Body of pancreas (tissue), 4 donors: Measurements from ENCODE around the gene TPRA1. TPM values are rescaled to one million over a fixed set of nuclear protein-coding genes. Genes with fewer than 3 reads are reported as not detected.

Source experiments
- ATAC-seq: fragments of 150-250 bp; one replicate; pipeline ENCODE4 v1.9.1; 2016
- DNase-seq, 4 donors: peaks; one replicate each; pipeline ENCODE4 v3.0.0-alpha.2; 2019
- H3K27ac ChIP-seq, 4 donors: fragments of 200-600 bp; sonication (generic); 1 replicate in 3 of 4; 2 replicates in 1 of 4; pipeline versions ENCODE4 v1.5.1 to v1.6.1; 2016 to 2019; ENCODE audit warnings: mild to moderate bottlenecking in 1 of 4, mixed read lengths in 1 of 4, moderate library complexity in 1 of 4
- H3K27me3 ChIP-seq, 2 donors: fragments of 200-600 bp; sonication (generic); one replicate each; pipeline ENCODE4 v1.6.0; 2016; ENCODE audit warnings: mild to moderate bottlenecking in 1 of 2
- H3K36me3 ChIP-seq, 2 donors: fragments of 200-600 bp; sonication (generic); replicated peaks in 1 of 2; 2 replicates each; pipeline ENCODE4 v1.5.1; 2016; ENCODE audit warnings: low read depth in 2 of 2; ENCODE audit not compliant: insufficient read depth in 1 of 2
- H3K4me1 ChIP-seq: fragments of 200-600 bp; sonication (generic); one replicate; pipeline ENCODE4 v1.6.0; 2016
- H3K4me3 ChIP-seq, 2 donors: fragments of 200-600 bp; sonication (generic); 1 replicate in 1 of 2; 2 replicates in 1 of 2; pipeline ENCODE4 v1.5.1; 2016 to 2019
- H3K9me3 ChIP-seq, 3 donors: fragments of 200-600 bp; sonication (generic); 1 replicate in 2 of 3; 2 replicates in 1 of 3; pipeline ENCODE4 v1.5.1; 2016
- POLR2A ChIP-seq, 3 donors: fragments of 450-650 bp; IDR thresholded peaks; one replicate each; pipeline ENCODE4 v1.6.1; 2016; ENCODE audit warnings: antibody characterized with exemption in 3 of 3, mild to moderate bottlenecking in 2 of 3
- WGBS, 2 donors: methylation state at CpG; one replicate each; pipeline ENCODE4 v1.1.5; 2017; 5-methylcytosine and 5-hydroxymethylcytosine counted together
- intact Hi-C: fragments of 100-400 bp; cut with DNase I; formaldehyde crosslinking; loops from one replicate; pipeline ENCODE4 v1.15.1; 2023
- total RNA-seq, 2 donors: library from RNA; depleted of rRNA; stranded (reverse); fragments of >200 nt; gene quantifications; one replicate each; pipeline ENCODE4 v1.1.0, GENCODE V29; 2016
- TF ChIP-seq, protein P1 (sequence below), 7 experiments: fragments of 450-650 bp in 4 of 7; fragments of 200-600 bp in 3 of 7; sonication (generic) in 3 of 7; IDR thresholded peaks; one replicate each; pipeline ENCODE4 v1.5.1; 2016 to 2019; ENCODE audit warnings: antibody characterized with exemption in 7 of 7

TPRA1 gene
- total RNA-seq, 2 donors from 2014 or later = 31.4 to 31.6 TPM

DNA sequence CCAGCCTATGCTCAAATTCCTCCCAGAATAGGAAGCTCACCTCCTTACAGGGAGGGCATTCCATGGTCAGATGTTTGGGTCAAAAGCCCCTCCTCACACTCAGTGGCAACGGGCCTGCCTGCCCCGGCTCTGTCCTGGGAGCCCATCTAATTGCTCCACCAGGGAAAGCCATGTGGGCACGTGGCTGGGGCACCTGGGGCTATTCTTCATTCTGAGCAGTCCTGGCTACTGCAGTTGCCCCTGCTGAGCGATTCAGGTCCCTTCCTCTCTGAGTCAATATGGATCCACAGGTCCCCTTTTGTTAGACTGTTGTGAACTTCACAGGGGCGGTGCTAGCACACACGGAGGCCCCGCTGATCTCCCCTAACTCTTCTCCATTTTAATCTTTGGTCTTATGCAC, 39.4 kb downstream of the TPRA1 start:
- no peaks in the 10 kb centered on the region for H3K36me3 ChIP-seq
- 89% methylated on average over 5 to 7 of the region's 7 CpGs for WGBS, 2 donors
- DNase-seq = no peak
- intact Hi-C loops = no loop called here
- no peak for TF ChIP-seq POLR2A (IDR thresholded peaks at IDR 0.05)
- TF ChIP-seq, protein P1, sequence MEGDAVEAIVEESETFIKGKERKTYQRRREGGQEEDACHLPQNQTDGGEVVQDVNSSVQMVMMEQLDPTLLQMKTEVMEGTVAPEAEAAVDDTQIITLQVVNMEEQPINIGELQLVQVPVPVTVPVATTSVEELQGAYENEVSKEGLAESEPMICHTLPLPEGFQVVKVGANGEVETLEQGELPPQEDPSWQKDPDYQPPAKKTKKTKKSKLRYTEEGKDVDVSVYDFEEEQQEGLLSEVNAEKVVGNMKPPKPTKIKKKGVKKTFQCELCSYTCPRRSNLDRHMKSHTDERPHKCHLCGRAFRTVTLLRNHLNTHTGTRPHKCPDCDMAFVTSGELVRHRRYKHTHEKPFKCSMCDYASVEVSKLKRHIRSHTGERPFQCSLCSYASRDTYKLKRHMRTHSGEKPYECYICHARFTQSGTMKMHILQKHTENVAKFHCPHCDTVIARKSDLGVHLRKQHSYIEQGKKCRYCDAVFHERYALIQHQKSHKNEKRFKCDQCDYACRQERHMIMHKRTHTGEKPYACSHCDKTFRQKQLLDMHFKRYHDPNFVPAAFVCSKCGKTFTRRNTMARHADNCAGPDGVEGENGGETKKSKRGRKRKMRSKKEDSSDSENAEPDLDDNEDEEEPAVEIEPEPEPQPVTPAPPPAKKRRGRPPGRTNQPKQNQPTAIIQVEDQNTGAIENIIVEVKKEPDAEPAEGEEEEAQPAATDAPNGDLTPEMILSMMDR (IDR thresholded peaks at IDR 0.05) = no peak
- no peaks in the 10 kb centered on the region for H3K9me3 ChIP-seq
- no peaks in the 10 kb centered on the region for H3K27me3 ChIP-seq
- no peak overlapping the region for H3K27ac ChIP-seq
- no peak for ATAC-seq
- no peak overlapping the region for H3K4me3 ChIP-seq
- H3K4me1 ChIP-seq = peaks cover 10% of the 10 kb centered on the region

GRCh38 chr3:127550468-127551157, 39.9 kb downstream of the TPRA1 start:
- H3K4me3 ChIP-seq = no peak overlapping the region
- ATAC-seq (no peak), DNase-seq (no peak)
- no peak overlapping the region for H3K27ac ChIP-seq
- intact Hi-C loops = no loop called here
- peaks cover 10% of the 10 kb centered on the region for H3K4me1 ChIP-seq
- no peak for TF ChIP-seq POLR2A (IDR thresholded peaks at IDR 0.05)
- TF ChIP-seq, protein P1 (IDR thresholded peaks at IDR 0.05) = no peak
- no peaks in the 10 kb centered on the region for H3K9me3 ChIP-seq
- H3K36me3 ChIP-seq = no peaks in the 10 kb centered on the region
- WGBS, 2 donors = 83 to 84% methylated on average over 9 of the region's 9 CpGs
- H3K27me3 ChIP-seq = no peaks in the 10 kb centered on the region

DNA sequence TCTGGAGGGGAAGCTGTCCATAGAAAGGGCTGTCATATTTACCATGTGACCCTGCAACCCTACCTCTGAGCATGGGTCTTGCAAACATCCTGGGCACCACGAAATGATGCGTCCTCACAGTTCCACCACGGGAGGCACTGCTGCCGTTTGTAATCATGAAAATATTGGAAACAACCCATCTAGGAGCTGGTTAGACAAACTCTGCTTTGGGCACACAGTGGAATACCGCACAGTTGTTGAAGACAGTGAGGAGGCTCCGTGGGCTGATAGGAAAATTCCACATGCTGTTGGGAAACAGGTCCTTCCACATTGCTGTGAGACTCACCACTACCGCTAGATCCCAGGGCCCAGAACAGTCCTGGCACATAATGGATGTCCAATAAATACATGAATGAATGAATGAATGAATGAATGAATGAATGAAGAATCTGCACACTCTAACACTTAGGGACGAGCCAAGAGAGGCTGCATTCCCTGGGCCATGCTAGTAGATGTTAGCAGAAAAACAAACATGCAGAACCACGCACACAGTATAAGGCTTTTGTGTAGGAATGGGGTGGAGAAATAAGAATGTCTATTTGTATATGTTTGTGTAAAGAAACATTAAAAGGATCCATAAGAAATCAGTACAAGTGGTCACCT, 40.6 kb downstream of the TPRA1 start:
- H3K4me3 ChIP-seq = no peak overlapping the region
- WGBS, 2 donors = 63 to 76% methylated on average over 3 to 9 of the region's 9 CpGs
- no peaks in the 10 kb centered on the region for H3K9me3 ChIP-seq
- H3K27ac ChIP-seq = no peak overlapping the region
- no peaks in the 10 kb centered on the region for H3K36me3 ChIP-seq
- peaks cover 10% of the 10 kb centered on the region for H3K4me1 ChIP-seq
- no peaks in the 10 kb centered on the region for H3K27me3 ChIP-seq
- ATAC-seq = no peak
- no peak for DNase-seq
- intact Hi-C loops = loop anchor here (10.0 kb wide), 1 partner anchor 865 kb away; no protein-coding TSS in a partner anchor
- TF ChIP-seq, protein P1 (IDR thresholded peaks at IDR 0.05) = no peak
- TF ChIP-seq POLR2A (IDR thresholded peaks at IDR 0.05) = no peak

- intact Hi-C loops = loop anchor here (10.0 kb wide), 1 partner anchor 863 kb away; no protein-coding TSS in a partner anchor
- peak; percentile 67 to 80 (median 72) for DNase-seq
- H3K9me3 ChIP-seq = no peaks in the 10 kb centered on the region
- H3K27ac ChIP-seq = peak overlapping the region in 1 of 4 donors; percentile 38
- peak; percentile 81 for ATAC-seq
- no peaks in the 10 kb centered on the region for H3K27me3 ChIP-seq
- no peaks in the 10 kb centered on the region for H3K36me3 ChIP-seq
- H3K4me1 ChIP-seq = peaks cover 10% of the 10 kb centered on the region
- H3K4me3 ChIP-seq = peak overlapping the region; percentile 5 to 43
- 9 to 26% methylated on average over 9 to 23 of the region's 42 CpGs for WGBS, 2 donors
- TF ChIP-seq POLR2A (IDR thresholded peaks at IDR 0.05) = no peak
- TF ChIP-seq, protein P1 (IDR thresholded peaks at IDR 0.05) = peak; percentile 66 to 84 (median 76)
These were observed 42.5 kb downstream of the TPRA1 start for GRCh38 chr3:127547761-127548605.
